ENCODE measurements around the gene CRHR2.
"Not testable (repeated sequence)": the region's sequence is repeated elsewhere in the genome, so short reads cannot be mapped to it uniquely, and the experiment has no call there.

Gene CRHR2

GRCh38 chr7:30682212-30683083, at the start of gene CRHR2:
Gene CRHR2 (minus strand): TSS chr7:30682456. CDS start chr7:30682280, 176 bp downstream.
- no peak for DNase-seq (ENCODE audit: low spot score)

DNA sequence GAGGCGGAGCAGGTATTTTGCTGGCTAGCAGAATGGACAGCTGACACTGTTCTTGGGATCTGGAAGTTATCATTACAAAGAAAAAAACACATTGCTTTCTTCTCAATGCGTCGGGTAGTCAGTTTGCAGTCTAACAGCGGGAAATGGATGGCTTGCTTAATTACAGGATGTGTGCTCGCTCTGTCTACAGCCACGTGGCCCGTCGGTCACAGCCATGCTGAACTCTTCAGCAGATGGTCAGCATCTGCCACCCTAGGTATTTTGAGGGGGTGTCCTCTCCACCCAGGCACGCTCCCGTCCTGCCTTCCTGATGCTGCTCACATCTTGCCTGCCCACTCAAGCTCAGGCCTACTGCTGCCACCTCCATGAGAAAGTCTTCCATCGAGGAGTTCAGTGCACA, 49.3 kb upstream of the CRHR2 start:
- DNase-seq (ENCODE audit: low spot score) = no peak

DNA sequence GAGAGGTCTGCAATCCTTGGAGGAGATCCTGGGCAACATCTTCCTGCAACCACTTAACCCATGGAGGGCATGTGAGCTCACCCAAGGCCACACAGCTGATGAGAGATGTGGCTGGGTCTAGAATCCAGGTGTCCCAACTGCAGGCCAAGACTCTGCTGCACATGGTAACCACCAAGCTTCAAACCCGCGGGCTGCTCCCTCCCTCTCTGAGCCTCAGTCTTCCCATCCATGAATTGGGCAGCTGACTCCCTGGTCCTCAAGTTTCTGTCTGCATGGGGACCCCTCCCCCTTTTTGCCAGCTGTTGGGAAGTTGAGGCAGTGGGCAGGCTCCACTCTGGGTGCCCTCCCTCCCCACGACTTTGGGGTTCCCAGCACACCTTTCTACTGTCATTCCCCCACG, 48.7 kb upstream of the CRHR2 start:
- DNase-seq (ENCODE audit: low spot score) = no peak

DNA sequence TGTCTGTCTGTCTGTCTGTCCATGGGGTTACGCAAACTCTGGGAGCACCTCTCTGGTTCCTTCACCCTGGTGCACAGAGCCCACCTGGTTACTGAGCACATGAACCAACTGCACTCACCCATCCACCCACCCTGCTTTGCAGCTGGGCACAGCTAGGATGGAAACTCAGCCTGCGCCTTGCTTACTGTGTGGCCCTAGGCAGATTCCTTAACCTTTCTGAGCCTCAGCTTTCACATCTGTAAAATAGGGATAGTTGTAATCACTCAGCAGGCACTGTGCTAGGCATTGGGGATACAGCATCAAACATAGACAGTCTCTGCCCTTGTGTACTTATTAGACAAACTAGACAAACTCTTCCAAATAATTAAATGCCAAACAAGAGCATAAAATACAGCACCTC, 47.8 kb upstream of the CRHR2 start:
- no peak for DNase-seq (ENCODE audit: low spot score)

GRCh38 chr7:30729642-30730041, 47.4 kb upstream of the CRHR2 start:
- DNase-seq (ENCODE audit: low spot score) = no peak

DNA sequence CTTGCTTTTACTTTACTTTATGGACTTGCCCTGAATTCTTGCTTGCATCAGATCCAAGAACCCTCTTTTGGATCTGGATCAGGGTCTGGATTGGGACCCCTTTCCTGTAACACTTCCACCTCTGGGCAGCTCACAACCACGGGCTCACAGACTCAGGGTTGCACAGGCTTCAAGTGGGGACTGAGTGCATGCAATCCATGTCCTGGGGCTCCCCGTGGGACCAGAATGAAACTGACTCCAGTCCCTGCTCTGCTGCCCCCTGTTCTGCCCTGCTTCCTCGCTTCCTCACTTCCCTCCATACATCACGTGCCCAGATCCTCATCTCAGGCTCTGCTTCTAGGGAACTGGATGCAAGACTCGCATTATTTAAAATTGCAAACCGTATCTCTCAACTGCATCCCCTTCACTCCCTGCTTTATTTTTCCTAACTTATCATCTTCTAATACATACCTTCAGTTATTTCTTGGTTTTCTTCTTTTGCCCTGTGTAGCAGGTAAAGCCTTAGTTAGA, 46.4 kb upstream of the CRHR2 start:
- DNase-seq (ENCODE audit: low spot score) = no peak

DNA sequence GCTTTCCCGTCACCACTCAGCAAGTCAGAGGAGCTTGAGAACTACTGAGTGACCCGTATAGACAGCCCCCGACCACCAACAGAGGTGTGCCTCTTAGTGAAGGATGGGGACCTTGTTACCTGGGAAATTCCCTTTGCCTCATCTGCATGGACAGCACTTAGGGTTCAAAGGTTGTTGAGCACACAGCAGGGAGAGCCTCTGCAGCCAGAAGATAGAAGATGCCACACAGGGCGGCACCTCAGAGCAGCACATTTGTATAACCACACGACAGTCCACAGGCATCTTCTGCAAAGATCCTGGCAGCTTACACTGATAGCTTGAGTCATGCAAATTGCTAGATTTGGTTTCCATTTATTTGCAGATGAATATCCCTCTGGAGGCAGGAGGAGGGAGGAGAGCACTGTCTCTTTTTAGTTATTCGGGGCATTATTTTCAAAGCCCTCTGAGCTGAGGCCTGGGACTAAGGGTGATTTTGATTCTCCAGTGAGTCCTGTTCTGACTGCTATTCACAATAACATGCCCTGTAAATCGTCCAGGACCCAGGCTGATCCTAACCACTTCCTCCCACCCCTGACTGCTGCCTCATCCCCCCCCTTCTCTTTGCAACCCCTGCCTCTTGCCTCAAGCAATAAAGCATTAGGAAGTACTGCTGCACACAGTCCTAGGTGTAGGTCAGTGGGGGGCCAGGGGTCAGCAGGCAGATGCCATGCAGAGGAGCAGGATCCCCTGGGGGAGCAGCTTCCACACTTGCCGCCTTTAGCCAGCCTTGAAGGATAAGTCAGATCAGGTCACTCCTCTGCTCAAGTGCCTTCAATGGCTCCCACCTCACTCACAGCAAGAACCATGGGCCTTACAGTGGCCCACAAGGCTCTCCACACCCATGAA, 45.0 kb upstream of the CRHR2 start:
- DNase-seq (ENCODE audit: low spot score) = no peak

DNA sequence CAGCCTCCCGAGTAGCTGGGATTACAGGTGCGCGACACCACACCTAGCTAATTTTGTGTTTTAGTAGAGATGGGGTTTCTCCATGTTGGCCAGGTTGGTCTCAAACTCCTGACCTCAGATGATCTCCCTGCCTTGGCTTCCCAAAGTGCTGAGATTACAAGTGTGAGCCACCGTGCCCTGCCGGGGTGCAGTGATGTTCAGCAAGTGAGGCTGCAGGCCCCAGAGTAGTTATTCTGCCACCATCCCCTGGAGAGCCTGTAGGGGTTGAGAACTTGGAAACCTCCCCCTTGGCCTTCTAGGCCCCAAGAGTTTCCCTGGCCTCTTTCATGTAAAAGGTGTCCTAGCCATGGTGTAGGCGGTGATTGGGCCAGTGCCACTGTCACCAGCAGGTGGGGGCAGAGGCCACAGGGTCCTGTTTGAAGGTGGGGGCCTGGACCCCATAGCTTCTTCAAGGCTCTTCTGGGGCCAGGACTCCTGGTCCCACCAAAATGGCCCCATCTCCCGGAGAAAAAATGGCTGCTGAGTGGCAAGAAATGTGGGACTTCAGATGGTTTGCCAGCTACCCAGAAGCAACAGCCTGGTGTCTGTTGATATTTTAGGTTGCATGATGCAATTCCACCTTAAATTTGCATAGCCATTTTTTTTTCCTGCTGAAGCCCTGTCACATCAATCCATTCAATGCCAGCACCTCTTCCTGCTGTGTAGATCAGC, 44.2 kb upstream of the CRHR2 start:
- no peak for DNase-seq (ENCODE audit: low spot score)

DNA sequence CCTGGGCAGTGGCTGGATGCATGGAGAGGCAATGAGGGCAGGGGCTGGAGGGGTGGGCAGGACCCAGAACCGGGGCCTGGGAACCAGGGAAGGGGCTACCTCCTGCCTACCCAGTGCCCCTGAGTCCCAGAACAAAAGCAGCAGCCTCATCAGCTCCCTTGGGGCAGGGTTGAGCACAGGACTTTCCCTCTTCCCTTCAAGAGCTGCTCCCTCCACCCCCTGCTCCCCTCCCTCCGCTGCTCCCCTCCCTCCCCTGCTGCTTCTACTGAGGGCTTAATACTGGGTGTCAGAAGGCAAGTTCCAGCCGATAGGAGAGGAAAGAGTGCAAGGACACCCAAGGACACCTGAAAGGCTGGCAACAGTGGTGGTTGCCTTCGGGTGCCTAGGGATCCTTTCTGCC, 41.5 kb upstream of the CRHR2 start:
- DNase-seq (ENCODE audit: low spot score) = no peak

GRCh38 chr7:30722671-30723070, 40.4 kb upstream of the CRHR2 start:
- DNase-seq (ENCODE audit: low spot score) = no peak

DNA sequence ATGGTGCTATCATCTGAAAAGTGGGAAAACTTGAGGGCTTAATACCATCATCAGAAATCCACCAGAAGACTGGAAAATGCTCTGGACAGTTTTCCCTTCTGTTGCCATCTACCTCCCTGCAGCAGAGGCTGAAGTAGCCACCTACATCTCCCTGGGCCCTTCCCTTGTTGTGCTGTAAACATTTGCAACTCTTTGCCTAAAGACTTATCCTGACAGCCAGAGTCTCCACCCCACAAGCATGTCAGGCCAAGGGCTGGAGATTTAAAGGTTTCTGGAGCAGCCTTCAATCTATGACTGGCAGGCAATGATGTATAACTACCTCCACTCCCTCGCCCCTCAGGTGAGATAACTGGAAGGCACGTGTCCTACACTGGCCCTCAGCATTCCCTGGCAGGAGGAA, 39.9 kb upstream of the CRHR2 start:
- no peak for DNase-seq (ENCODE audit: low spot score)

GRCh38 chr7:30721211-30721610, 39.0 kb upstream of the CRHR2 start:
- no peak for DNase-seq (ENCODE audit: low spot score)

GRCh38 chr7:30719434-30719833, 37.2 kb upstream of the CRHR2 start:
- DNase-seq (ENCODE audit: low spot score) = not testable (repeated sequence)

DNA sequence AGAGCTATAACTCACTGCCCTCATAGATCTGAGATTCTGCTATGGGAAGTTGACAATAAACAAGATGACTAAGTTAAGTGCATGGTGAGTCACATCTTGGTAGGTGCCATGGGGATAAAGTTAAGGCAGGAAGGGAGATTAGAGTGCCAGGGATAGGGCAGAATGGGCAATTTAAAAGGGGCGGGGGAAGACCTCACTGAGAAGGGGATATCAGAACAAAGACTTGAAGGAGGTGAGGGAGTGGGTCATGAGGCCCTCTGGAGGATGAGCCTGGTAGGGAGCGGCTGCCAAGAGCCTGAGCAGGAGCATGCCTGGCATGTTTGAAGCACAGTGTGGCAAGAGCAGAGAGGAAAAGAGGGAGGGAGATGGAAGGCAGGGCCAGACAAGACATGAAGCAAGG, 34.9 kb upstream of the CRHR2 start:
- peak; percentile 57 for DNase-seq (ENCODE audit: low spot score)

GRCh38 chr7:30714129-30714528, 31.9 kb upstream of the CRHR2 start:
- no peak for DNase-seq (ENCODE audit: low spot score)

DNA sequence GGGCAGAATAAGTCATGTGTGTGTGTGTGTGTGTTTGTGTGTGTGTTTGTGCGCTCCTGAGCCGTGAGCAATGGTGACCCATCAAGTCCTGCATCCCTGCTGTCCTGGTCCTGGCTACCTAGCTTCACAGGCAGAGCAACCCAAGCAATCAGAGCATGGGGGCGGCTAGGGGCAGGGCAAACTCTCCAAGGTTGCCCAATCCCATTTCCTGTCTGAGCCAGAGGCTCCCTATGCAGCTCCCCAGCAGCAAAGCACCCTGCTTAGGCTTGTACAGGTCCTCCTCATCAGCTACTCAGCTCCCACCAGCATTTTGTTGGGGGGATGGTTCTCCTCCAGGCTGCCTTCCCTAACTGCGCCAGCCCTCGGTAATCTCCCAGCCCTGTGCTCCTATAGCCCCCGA, 31.1 kb upstream of the CRHR2 start:
- DNase-seq (ENCODE audit: low spot score) = no peak

DNA sequence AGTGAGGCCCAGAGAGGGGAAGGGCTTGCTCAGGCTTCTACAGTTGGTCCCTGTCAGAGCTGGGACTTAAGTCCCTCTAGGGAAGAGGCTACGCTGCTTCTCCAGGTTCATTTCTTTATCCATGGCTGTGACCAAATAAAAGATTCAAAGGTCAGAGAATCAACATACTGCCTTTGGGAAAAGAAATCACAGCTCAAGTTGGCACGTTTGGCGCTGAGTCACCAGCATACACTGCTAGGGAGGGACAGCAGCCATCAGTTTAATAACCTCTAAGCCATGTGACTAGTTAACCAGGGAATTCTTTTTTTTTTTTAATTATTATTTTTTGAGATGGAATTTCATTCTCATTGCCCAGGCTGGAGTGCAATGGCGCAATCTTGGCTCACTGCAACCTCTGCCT, 28.4 kb upstream of the CRHR2 start:
- DNase-seq (ENCODE audit: low spot score) = no peak

- DNase-seq (ENCODE audit: low spot score) = no peak
Observed at GRCh38 chr7:30709549-30709948, 27.3 kb upstream of the CRHR2 start.

GRCh38 chr7:30708983-30709382, 26.7 kb upstream of the CRHR2 start:
- no peak for DNase-seq (ENCODE audit: low spot score)

GRCh38 chr7:30708412-30708811, 26.2 kb upstream of the CRHR2 start:
- no peak for DNase-seq (ENCODE audit: low spot score)

DNA sequence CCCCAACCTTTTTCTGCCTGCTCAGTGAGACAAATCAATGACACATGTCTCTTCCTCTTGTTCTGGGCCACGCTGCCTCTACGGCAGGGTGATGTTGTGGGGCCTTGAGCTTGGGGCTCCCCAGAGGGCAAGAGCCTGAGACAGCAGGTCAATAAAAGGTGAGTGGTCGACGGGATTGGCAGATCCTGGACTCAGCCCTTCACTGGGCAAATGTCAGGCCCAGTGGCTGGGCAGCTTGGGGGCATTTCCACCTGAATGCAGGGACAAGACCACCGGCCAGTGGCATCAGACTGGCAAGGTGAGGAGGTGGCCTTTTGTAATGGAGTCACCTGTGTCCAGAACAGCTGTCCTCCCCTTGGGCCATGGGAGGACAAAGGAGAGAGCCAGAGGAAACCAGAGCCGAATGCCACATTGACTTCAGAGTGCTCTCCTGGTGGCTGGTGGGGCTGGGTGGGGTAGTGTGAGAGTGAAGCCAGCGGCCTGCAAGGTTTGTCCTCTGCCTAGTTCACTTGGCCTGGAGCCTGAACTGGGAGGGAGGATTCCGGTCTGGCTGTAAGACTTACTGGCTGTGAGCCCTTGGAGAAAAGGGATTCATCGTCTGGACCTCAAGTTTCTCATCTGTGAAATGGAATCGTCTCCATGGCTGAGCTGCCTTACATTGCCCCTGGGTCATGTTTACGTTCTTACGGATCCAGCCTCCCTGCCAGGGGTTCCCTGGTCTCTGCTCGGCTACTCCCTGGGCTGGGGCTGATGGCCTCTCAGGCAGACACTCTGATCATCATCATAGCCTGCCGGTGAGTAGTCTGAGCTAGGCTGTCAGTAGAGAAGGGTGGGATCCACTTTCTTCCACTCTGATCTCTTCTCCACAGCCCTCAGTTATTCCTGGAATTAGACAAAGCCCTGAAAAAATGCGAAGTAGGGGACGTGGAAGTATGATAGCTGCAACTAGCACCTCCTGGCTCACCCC, 25.4 kb upstream of the CRHR2 start:
- DNase-seq (ENCODE audit: low spot score) = no peak
